Measurements from ENCODE around the gene OTOS.

DNA sequence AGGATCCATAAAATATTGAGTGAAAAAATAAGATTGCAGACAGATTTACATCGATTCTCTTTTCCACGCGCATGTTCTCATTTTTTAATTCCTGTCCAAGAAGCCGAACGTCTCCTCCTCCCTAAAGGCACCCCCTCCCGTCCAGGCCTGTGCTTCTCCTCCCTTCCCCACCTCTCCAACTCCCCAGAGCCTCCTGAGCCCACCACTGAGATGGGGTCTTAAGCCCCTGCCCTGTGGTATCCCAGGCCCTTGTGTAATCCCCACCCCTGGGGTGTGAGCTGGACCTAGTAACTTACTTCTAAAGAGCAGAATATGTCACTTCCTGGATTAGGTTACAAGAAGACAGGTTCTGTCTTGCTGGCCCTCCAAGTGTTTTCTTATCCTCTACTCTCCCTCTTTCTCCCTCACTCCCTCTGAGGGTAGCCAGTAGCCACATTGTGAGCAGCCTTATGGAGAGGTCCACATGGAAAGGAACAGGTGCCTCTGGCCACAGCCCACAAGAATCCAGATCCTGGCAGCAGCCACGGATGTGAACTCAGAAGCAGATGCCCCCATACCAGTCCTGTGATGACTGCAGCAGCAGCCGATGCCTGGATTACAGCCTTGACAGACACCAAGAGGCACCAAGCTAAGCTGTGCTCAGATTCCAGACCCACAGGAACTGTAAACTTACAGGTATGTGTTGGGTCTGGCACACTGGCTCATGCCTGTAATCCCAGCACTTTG lies 39.6 kb upstream of the OTOS start:
- TF ChIP-seq, protein P1, sequence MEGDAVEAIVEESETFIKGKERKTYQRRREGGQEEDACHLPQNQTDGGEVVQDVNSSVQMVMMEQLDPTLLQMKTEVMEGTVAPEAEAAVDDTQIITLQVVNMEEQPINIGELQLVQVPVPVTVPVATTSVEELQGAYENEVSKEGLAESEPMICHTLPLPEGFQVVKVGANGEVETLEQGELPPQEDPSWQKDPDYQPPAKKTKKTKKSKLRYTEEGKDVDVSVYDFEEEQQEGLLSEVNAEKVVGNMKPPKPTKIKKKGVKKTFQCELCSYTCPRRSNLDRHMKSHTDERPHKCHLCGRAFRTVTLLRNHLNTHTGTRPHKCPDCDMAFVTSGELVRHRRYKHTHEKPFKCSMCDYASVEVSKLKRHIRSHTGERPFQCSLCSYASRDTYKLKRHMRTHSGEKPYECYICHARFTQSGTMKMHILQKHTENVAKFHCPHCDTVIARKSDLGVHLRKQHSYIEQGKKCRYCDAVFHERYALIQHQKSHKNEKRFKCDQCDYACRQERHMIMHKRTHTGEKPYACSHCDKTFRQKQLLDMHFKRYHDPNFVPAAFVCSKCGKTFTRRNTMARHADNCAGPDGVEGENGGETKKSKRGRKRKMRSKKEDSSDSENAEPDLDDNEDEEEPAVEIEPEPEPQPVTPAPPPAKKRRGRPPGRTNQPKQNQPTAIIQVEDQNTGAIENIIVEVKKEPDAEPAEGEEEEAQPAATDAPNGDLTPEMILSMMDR (conservative IDR thresholded peaks at IDR 0.05), result no peak
- no peak for TF ChIP-seq EZH2 (IDR thresholded peaks at IDR 0.05; ENCODE audit: low read depth)
